Ascending aorta (tissue), 2 donors: ENCODE measurements around the gene NCOA7. TPM values are rescaled to one million over a fixed set of nuclear protein-coding genes. Genes with fewer than 3 reads are reported as not detected.
"Not testable (repeated sequence)": the region's sequence is repeated elsewhere in the genome, so short reads cannot be mapped to it uniquely, and the experiment has no call there.

ENCODE experiments used
- DNase-seq, 2 donors: peaks; one replicate each; pipeline ENCODE4 v3.0.0-alpha.2; 2019; ENCODE audit warnings: low spot score in 2 of 2
- H3K27ac ChIP-seq, 2 donors: fragments of 200-600 bp; sonication (generic); one replicate each; pipeline ENCODE4 v1.5.1; 2016 to 2017; ENCODE audit warnings: mild to moderate bottlenecking in 1 of 2
- H3K27me3 ChIP-seq: fragments of 200-600 bp; sonication (generic); one replicate; pipeline ENCODE4 v1.5.1; 2017
- H3K36me3 ChIP-seq, 2 donors: fragments of 200-600 bp; sonication (generic); one replicate each; pipeline ENCODE4 v1.5.1; 2016
- H3K4me1 ChIP-seq, 2 donors: fragments of 200-600 bp; sonication (generic); one replicate each; pipeline ENCODE4 v1.5.1; 2016 to 2017; ENCODE audit warnings: mild to moderate bottlenecking in 1 of 2
- H3K4me3 ChIP-seq, 2 donors: fragments of 200-600 bp; sonication (generic); one replicate each; pipeline ENCODE4 v1.5.1; 2016 to 2017; ENCODE audit warnings: mild to moderate bottlenecking in 1 of 2
- H3K9me3 ChIP-seq, 2 donors: fragments of 200-600 bp; sonication (generic); one replicate each; pipeline ENCODE4 v1.5.1; 2016
- intact Hi-C: fragments of 100-400 bp; cut with DNase I; formaldehyde crosslinking; loops from one replicate; pipeline ENCODE4 v1.15.1; 2023
- total RNA-seq: library from RNA; depleted of rRNA; stranded (reverse); fragments of >200 nt; gene quantifications from one replicate; pipeline ENCODE4 v1.1.0, GENCODE V29; 2016
- TF ChIP-seq, protein P1 (sequence below), 3 experiments: fragments of 200-600 bp in 2 of 3; fragments of 450-650 bp in 1 of 3; sonication (generic) in 2 of 3; IDR thresholded peaks; one replicate each; pipeline ENCODE4 v1.5.1; 2016 to 2019; ENCODE audit warnings: antibody characterized with exemption in 3 of 3, mild to moderate bottlenecking in 1 of 3, moderate library complexity in 1 of 3

The NCOA7 gene
- total RNA-seq, 1 donor from 2014 or later, result 37.4 TPM

DNA sequence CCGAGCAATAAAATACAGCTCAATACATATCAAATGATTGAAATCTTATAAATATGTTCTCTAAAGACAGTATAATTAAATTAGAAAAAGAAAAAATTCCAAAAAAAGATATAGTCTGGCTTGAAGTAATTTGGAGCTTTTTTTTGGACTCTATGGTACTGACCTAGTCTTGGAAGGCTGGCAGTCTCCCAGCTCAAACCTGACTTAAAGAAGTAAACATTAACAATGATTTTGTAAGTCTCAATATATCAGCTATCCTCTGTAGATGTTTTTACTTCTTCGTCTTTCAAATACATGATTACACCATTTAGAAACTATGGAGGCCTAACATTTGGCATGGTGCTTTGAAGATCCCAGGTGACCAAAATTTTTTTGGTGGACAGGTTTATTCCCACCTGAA is 180.0 kb downstream of the NCOA7 start:
- Histone ChIP-seq H3K9me3 (no peaks in the 10 kb centered on the region), H3K27me3 (no peaks in the 10 kb centered on the region), H3K27ac (no peak overlapping the region), H3K36me3 (peaks cover 2 to 27% of the 10 kb centered on the region in 2 donors), H3K4me3 (no peak overlapping the region), H3K4me1 (no peaks in the 10 kb centered on the region)
- intact Hi-C loops, result loop anchor here (5.0 kb wide), 2 partner anchors 178 to 658 kb away; partner anchors contain the start of gene NCOA7
- TF ChIP-seq, protein P1, sequence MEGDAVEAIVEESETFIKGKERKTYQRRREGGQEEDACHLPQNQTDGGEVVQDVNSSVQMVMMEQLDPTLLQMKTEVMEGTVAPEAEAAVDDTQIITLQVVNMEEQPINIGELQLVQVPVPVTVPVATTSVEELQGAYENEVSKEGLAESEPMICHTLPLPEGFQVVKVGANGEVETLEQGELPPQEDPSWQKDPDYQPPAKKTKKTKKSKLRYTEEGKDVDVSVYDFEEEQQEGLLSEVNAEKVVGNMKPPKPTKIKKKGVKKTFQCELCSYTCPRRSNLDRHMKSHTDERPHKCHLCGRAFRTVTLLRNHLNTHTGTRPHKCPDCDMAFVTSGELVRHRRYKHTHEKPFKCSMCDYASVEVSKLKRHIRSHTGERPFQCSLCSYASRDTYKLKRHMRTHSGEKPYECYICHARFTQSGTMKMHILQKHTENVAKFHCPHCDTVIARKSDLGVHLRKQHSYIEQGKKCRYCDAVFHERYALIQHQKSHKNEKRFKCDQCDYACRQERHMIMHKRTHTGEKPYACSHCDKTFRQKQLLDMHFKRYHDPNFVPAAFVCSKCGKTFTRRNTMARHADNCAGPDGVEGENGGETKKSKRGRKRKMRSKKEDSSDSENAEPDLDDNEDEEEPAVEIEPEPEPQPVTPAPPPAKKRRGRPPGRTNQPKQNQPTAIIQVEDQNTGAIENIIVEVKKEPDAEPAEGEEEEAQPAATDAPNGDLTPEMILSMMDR (IDR thresholded peaks at IDR 0.05), result no peak
- DNase-seq, result no peak

DNA sequence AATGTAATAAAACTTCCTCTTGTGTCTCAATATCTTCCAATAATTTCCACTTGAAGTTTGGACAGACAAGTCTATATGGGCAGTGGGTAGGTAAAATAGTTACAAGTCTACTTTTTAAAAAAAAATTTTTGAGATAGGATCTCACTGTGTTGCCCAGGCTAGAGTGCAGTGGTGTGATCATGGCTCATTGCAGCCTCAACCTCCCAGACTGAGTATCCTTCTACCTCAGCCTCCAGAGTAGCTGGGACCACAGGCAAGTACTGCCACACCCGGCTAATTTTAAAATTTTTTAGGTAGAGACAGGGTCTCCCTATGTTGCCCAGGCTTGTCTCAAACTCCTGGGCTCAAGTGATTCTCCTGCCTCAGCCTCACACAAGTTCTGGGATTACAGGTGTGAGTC is 181.7 kb downstream of the NCOA7 start:
- DNase-seq, H3K4me3 ChIP-seq, H3K27me3 ChIP-seq, H3K4me1 ChIP-seq, H3K27ac ChIP-seq, H3K9me3 ChIP-seq: not testable (repeated sequence)
- intact Hi-C loops, result loop anchor here (5.0 kb wide), 2 partner anchors 180 to 660 kb away; partner anchors contain the start of gene NCOA7
- H3K36me3 ChIP-seq, result peaks cover 2 to 24% of the 10 kb centered on the region in 2 donors

- H3K4me3 ChIP-seq, result no peak overlapping the region
- TF ChIP-seq, protein P1 (IDR thresholded peaks at IDR 0.05), result peak; percentile 13 to 54 (median 18)
- no peak overlapping the region for H3K27ac ChIP-seq
- H3K36me3 ChIP-seq, result peaks cover 2 to 14% of the 10 kb centered on the region in 2 donors
- intact Hi-C loops, result loop anchor here (5.0 kb wide), 2 partner anchors 182 to 662 kb away; partner anchors contain the start of gene NCOA7
- H3K9me3 ChIP-seq, result no peaks in the 10 kb centered on the region
- DNase-seq, result no peak
- H3K4me1 ChIP-seq, result no peaks in the 10 kb centered on the region
- no peaks in the 10 kb centered on the region for H3K27me3 ChIP-seq
These were observed 183.6 kb downstream of the NCOA7 start for GRCh38 chr6:125974214-125974866.

DNA sequence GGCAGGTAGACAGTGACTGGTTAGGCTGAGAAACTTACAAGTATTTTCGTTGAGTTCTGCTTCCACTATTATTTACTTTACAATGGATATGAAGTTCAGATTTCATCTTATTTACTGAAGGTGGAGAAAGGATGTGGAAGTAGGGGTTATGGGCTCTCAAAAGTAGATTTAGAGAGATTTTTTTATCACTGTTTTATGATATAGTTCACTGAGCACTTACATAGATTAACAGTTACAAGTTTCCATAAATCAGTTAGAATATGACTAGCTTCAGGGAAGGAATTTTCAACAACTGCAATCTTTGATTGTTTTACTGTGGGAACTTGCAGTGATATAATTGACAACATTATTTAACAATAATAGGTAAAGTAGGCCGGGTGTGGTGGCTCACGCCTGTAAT is 188.3 kb downstream of the NCOA7 start:
- TF ChIP-seq, protein P1 (IDR thresholded peaks at IDR 0.05), result no peak
- DNase-seq, result no peak
- H3K4me1 ChIP-seq, result no peaks in the 10 kb centered on the region
- H3K9me3 ChIP-seq, result no peaks in the 10 kb centered on the region
- H3K27ac ChIP-seq, result no peak overlapping the region
- H3K4me3 ChIP-seq, result no peak overlapping the region
- no peaks in the 10 kb centered on the region for H3K27me3 ChIP-seq
- peaks cover 2 to 13% of the 10 kb centered on the region in 2 donors for H3K36me3 ChIP-seq
- intact Hi-C loops, result no loop called here

Other genes with a start within 250 kb of the NCOA7 start
- 0.32 TPM for gene HEY2, start 41.3 kb upstream of the NCOA7 start, total RNA-seq
- 5.2 TPM for gene HINT3, start 165.8 kb downstream of the NCOA7 start, total RNA-seq
- 44.6 TPM for gene TRMT11, start 195.6 kb downstream of the NCOA7 start, total RNA-seq